A549 (cell line): Measurements from ENCODE around the gene CORO2A.

Experiments
- CBX2 ChIP-seq: fragments of 200-600 bp; sonication (generic); IDR thresholded peaks from 2 replicates; pipeline ENCODE4 v1.6.1; 2016; ENCODE audit warnings: low read depth, mild to moderate bottlenecking, borderline replicate concordance
- FOSL2 ChIP-seq, 2 experiments: fragments of 450-650 bp in 1 of 2; fragments of >200 bp in 1 of 2; sonication (Bioruptor Twin) in 1 of 2; formaldehyde crosslinking; IDR thresholded peaks; 2 replicates each; pipeline versions ENCODE4 v1.5.0 to v1.6.1; 2016 to 2020; ENCODE audit warnings: mild to moderate bottlenecking in 1 of 2, moderate library complexity in 1 of 2
- POLR2A ChIP-seq: IDR thresholded peaks from 2 replicates; pipeline ENCODE4 v1.6.1; 2012; ENCODE audit warnings: mild to moderate bottlenecking, low read length
- TF ChIP-seq, protein P1 (sequence below): fragments of >200 bp; sonication (Bioruptor Twin); formaldehyde crosslinking; IDR thresholded peaks from 3 replicates; pipeline ENCODE4 v1.5.1; 2016

DNA sequence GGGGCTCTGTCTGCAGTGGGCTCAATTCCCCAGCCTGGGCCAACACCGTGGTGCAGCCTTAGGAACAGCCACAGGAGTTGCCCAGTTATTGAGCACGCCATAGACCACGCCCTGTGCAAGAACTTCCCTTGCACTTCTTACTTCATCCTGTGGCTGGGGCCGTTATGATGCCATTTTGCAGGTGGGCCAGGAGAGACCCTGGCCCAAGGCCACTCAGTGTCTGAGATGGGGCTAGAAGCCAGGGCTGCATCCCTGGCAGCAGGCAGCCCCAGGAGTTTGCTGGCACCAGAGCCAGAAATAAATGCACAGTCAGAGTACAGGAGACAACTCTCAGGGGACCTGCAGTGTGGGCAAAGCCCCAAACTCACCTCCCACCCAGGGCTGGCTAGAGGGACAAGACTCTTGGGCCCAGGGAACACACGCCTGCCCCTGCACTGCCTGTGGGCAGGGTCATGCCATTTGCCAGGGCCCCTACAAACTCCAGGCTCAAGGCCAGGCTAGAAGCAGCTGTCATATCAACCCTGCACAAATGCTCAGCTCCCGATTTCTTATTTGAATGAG, 6.7 kb downstream of the CORO2A start:
- TF ChIP-seq POLR2A (no peak), FOSL2 (IDR thresholded peaks at IDR 0.05) (no peak), FOSL2 (CRISPR knock-in tag; IDR thresholded peaks at IDR 0.05) (no peak), CBX2 (no peak)
- TF ChIP-seq, protein P1, sequence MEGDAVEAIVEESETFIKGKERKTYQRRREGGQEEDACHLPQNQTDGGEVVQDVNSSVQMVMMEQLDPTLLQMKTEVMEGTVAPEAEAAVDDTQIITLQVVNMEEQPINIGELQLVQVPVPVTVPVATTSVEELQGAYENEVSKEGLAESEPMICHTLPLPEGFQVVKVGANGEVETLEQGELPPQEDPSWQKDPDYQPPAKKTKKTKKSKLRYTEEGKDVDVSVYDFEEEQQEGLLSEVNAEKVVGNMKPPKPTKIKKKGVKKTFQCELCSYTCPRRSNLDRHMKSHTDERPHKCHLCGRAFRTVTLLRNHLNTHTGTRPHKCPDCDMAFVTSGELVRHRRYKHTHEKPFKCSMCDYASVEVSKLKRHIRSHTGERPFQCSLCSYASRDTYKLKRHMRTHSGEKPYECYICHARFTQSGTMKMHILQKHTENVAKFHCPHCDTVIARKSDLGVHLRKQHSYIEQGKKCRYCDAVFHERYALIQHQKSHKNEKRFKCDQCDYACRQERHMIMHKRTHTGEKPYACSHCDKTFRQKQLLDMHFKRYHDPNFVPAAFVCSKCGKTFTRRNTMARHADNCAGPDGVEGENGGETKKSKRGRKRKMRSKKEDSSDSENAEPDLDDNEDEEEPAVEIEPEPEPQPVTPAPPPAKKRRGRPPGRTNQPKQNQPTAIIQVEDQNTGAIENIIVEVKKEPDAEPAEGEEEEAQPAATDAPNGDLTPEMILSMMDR, result no peak
